Stimulated activated CD8-positive, alpha-beta memory T cell treated with anti-CD3 and anti-CD28 coated beads, Interleukin-4, amount 100 ng/mL, for 48 hours (primary cell): ENCODE data around the gene AGAP5.
"Not testable (repeated sequence)": the region's sequence is repeated elsewhere in the genome, so short reads cannot be mapped to it uniquely, and the experiment has no call there.

Experiments
- DNase-seq: peaks from one replicate; pipeline ENCODE4 v3.0.0-alpha.2; 2020

The AGAP5 gene

DNA sequence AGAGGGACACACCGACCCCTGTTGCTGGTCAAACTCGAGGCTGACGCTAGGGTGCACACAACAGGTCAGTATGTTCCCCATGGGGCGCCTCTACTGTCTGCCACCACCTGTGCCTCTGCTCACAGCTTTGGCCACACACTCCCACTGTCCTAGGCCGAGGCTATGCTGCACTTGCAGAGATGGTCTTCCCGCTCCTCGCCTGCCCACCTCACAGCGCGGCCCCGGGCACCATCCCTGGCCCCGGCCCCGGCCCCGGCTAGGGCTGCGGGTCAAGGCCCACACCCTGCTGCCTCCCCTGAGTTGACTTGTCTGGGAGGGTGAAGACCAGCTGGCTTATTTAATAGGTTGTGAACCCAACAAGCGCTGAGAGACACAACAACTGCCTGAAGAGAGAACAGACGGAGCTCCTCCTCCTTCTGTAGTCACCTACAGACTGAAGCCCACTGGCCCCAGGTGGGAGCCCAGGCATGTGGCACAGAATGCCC is at the start of gene AGAP5:
Gene AGAP5, minus strand, starts transcription at position 435 of the 485 bp plus-strand sequence. Its CDS starts 354 bp downstream, at position 81.
- not testable (repeated sequence) for DNase-seq

DNA sequence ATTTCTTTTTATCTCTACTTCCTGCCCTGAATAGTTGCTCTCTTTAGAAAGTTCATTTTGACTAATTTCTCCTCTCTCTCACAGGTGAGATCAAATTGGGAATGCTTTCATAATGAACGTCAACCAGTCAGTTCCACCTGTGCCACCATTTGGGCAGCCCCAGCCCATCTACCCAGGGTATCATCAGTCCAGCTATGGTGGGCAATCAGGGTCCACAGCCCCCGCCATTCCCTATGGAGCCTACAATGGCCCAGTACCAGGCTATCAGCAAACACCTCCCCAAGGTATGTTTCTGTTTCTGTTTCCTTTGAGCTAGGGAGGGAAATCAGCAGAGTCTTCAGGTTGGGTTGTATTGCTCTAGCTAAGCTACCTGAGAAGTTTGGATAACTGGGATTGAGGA is 48.8 kb upstream of the AGAP5 start:
- peak; percentile 19 for DNase-seq

- peak; percentile 82 for DNase-seq
Measured at GRCh38 chr10:73744664-73744975, 46.7 kb upstream of the AGAP5 start.

- peak; percentile 96 for DNase-seq
Measured at GRCh38 chr10:73743905-73744663, 46.2 kb upstream of the AGAP5 start, which contains the start of gene SEC24C. Gene SEC24C, plus strand, starts transcription at chr10:73744372. Its CDS starts 2,461 bp downstream, at chr10:73746833.

DNA sequence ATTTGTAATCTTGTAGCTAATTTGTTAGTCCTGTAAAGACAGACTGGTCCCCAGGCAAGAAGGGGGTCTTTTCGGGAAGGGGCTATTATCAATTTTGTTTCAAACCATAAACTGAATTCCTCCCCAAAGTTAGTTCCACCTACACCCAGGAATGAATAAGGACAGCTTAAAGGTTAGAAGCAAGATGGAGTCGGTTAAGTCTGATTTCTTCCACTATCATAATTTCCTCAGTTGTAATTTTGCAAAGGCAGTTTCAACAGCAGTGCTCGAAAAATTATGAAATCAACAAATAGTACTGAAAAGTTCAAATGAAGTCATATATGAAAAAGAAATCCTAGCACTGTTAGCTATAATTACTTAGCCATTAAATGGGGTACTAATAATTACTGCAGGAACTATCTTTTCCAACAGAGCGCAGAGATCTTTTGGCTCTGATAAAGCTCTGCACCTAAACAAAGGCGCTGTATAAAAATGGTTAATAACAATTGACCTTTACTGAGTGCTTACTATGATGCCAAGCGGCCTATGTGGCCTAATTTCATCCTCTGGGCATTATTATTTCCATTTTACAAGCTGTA is 45.5 kb upstream of the AGAP5 start:
- no peak for DNase-seq

- no peak for DNase-seq
Measured at GRCh38 chr10:73742454-73742734, 44.5 kb upstream of the AGAP5 start.

- DNase-seq, result not testable (repeated sequence)
Measured at GRCh38 chr10:73740501-73741254, 42.8 kb upstream of the AGAP5 start.

DNA sequence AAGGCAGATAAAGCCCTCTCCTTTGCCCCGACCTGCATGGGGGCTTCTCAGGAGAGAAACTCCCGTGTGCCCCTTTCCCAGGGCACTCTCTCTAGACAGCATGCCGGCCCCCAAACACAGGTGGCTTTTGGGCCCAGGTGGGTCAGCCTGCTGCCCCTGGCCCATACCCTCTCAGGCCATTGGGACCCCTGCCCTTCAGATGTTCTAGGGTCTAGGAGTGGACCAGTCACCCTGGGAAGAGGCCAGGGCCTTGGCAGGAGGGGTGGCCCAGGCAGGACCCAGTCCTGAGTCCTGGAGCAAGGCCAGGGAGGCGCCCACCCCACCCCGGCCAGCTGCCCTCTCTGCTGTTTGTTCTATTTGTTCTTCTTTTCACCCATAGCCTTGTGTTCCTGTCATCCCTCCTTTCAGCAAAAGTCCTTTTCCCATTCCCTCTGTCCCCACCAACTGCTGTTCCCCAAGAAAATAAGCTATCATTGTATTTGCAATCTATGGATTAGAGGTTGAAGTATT is 36.9 kb upstream of the AGAP5 start:
- no peak for DNase-seq

GRCh38 chr10:73734028-73734720 is 36.3 kb upstream of the AGAP5 start:
- no peak for DNase-seq

DNA sequence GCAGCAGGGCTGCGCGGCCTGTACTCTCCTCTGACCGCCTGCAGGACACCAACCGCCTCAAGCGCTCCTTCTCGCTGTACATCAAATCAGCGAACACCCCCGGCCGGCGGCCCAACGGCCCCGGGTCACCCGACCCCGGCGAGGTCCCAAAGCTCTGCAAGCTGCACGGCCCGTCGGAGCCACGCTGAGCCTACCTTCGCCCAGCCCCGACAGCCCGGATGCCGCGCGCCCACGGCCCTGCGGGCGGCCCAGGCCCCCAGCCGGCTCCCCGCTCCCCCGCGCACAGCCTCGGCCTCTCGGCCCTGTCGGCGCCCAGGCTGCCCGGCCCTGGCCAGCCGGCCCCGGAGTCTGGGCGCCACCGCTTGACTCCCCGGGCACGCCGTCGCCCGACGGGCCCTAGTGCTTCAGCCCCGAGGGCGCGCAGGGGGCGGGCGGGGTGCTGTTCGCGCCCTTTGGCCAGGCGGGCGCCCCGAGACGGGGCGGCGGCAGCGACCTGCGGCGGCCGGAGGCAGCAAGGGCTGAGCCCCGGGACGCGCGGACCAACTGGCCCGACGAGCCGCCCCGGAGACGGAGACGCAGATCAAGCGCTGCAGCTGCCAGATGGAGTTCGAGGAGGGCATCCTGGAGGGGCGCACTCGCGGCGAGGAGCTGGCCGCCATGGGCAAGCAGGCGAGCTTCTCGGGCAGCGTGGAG is 35.2 kb upstream of the AGAP5 start:
- no peak for DNase-seq

GRCh38 chr10:73732426-73732825 is 34.5 kb upstream of the AGAP5 start:
- no peak for DNase-seq

DNA sequence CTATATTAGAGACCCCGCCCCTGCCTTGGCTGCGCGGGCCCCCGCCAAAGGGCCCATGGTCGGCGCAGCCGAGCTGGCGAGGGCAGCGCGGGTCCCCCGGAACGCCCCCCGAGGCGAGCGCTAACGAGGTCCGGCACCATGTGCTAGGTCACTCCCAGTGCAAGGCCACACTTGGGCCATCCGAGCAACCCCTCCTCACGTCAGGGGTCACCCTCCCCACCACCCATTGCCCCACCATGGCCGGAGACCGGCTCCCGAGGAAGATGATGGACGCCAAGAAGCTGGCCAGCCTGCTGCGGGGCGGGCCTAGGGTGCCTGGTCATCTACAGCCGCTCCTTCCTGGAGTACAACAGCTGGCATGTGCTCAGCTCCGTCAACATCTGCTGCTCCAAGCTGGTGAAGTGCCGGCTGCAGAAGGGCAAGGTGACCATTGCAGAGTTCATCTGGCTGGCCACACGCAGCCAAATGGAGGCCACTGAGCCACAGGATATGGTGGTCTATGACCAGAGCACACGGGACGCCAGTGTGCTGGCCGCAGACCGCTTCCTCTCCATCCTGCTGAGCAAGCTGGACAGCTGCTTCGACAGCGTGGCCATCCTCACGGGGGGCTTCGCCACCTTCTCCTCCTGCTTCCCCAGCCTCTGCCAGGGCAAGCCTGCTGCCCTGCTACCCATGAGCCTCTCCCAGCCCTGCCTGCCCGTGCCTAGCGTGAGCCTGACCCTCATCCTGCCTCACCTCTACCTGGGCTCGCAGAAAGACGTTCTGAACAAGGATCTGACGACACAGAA is 33.9 kb upstream of the AGAP5 start:
- DNase-seq, result no peak

GRCh38 chr10:73730153-73730906 is 32.4 kb upstream of the AGAP5 start:
- DNase-seq, result peak; percentile 96

DNA sequence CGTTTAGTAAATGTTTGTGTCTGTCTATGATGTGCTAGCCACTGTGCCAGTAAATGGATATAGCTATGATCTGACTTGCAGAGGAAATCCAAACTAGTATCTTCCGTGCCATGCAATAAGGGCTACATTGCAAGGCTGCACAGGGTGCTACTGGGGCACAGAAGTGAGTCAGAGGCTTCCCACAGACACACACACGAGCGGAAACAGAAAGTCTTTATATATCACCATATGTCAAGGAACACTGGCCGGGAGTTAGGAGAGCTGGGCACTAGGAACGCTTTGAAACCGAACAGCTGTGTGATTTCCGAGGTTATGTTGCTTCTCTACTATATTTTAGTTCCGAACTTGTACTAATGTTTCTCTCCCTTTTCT is 31.9 kb upstream of the AGAP5 start:
- DNase-seq, result peak; percentile 54

DNA sequence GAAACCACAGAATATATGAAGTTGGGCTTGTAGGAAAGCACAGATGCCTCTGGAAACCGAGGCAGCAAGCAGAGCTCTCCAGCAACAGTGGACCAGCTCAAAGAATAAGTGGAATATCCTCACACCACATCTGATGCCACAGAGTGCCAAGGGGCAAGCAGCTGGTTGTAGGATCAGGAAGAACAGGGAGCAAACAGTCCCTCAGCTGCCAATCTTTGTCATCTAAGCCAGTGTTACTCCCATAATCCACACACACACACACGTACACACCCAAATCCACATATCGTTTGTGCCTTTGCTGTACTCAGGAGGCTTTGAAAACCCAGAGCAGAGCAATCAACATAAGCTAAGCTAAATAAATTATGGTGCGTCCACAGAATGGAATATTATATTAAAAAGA is 25.6 kb upstream of the AGAP5 start:
- no peak for DNase-seq

- not testable (repeated sequence) for DNase-seq
Measured at GRCh38 chr10:73720561-73720960, 22.7 kb upstream of the AGAP5 start.

- no peak for DNase-seq
Measured at GRCh38 chr10:73717556-73717955, 19.6 kb upstream of the AGAP5 start.

- no peak for DNase-seq
Measured at GRCh38 chr10:73716251-73716650, 18.3 kb upstream of the AGAP5 start.

- not testable (repeated sequence) for DNase-seq
Measured at GRCh38 chr10:73715179-73716156, 17.6 kb upstream of the AGAP5 start.

DNA sequence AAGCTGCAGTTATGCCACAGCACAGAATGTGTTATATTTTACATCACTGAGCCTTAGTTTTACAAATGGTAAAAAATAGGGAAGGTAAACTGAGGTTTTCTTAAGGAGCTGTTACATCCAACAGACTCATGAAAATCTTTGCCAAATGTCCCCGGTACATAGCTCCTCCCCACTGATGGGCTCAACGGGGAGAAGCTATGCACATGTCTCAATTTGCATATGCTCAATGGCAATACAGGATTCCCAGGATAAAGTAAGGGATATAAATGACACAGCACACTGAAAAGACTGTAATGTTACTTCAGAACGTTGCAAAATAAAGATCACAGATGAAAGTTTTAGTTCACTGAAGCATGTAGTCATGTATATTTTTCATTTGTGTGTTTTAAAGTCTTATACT is 16.6 kb upstream of the AGAP5 start:
- DNase-seq, result not testable (repeated sequence)
